HepG2 (cell line): ENCODE data around the gene LBX1.

ENCODE experiments used
- TF ChIP-seq, protein P1 (sequence below): sonication (generic); formaldehyde crosslinking; IDR thresholded peaks from 2 replicates; pipeline ENCODE4 v1.4.0; 2020; ENCODE audit warnings: mild to moderate bottlenecking, missing genetic modification reagents, borderline replicate concordance
- TF ChIP-seq, protein P2 (sequence below): IDR thresholded peaks from 2 replicates; pipeline ENCODE4 v1.6.1; 2016; ENCODE audit warnings: low read depth

DNA sequence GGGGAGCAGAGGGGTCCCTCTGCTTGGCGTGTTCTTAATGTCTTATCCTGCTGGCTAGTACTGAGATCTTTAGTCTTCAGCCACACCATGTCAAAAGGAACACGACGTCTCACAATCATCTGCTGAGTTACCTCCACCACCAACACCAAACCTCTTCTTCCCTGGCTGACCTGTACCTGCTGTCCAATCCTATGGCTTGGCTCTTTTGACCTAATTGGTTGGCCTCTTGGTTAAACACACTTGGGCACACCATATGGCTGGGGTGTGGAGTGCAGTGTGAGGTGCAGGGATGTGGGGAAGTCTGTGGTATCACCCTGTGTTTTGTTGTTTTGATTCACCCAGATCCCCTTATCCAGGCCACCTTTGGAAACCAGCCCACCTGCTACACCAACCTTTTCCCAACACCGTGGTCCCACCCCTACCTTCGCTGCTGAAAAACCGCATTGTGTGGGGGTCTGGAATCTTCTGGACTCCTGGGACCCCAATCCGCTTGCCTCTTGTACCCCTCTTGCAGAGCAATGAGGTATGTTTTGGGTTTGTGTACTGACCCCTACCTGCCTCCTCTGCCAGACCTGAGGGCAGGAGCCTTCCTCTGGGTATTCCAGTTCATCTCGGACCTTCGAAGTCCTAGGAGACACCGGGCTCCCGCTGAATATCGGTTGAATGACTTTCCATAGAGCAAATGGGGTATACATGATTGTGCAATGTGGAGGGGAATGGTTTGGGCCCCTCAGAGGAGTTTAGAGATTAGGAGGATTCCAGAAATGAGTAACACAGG, 2.8 kb upstream of the LBX1 start:
- TF ChIP-seq, protein P1, sequence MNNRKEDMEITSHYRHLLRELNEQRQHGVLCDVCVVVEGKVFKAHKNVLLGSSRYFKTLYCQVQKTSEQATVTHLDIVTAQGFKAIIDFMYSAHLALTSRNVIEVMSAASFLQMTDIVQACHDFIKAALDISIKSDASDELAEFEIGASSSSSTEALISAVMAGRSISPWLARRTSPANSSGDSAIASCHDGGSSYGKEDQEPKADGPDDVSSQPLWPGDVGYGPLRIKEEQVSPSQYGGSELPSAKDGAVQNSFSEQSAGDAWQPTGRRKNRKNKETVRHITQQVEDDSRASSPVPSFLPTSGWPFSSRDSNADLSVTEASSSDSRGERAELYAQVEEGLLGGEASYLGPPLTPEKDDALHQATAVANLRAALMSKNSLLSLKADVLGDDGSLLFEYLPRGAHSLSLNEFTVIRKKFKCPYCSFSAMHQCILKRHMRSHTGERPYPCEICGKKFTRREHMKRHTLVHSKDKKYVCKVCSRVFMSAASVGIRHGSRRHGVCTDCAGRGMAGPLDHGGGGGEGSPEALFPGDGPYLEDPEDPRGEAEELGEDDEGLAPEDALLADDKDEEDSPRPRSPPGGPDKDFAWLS (CRISPR knock-in tag): no peak
- TF ChIP-seq, protein P2, sequence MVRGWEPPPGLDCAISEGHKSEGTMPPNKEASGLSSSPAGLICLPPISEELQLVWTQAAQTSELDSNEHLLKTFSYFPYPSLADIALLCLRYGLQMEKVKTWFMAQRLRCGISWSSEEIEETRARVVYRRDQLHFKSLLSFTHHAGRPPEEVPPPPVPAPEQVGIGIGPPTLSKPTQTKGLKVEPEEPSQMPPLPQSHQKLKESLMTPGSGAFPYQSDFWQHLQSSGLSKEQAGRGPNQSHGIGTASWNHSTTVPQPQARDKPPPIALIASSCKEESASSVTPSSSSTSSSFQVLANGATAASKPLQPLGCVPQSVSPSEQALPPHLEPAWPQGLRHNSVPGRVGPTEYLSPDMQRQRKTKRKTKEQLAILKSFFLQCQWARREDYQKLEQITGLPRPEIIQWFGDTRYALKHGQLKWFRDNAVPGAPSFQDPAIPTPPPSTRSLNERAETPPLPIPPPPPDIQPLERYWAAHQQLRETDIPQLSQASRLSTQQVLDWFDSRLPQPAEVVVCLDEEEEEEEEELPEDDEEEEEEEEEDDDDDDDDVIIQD (CRISPR knock-in tag): no peak
